Upper lobe of left lung (tissue), 6 donors: ENCODE results near the gene GBE1. TPM values are rescaled to one million over a fixed set of nuclear protein-coding genes. Genes with fewer than 3 reads are reported as not detected.

Experiments
- ATAC-seq, 2 donors: fragments of 200-7000 bp; cut with Tn5 transposase; one replicate each; pipeline ENCODE4 v1.9.1; 2022; ENCODE audit warnings: mild to moderate bottlenecking in 2 of 2, moderate library complexity in 2 of 2; ENCODE audit not compliant: low FRiP score in 2 of 2
- DNase-seq, 2 donors: peaks; one replicate each; pipeline ENCODE4 v3.0.0-alpha.2; 2019 to 2020
- H3K27ac ChIP-seq, 4 donors: fragments of 200-600 bp; sonication (generic); one replicate each; pipeline ENCODE4 v1.5.1; 2016 to 2019
- H3K27me3 ChIP-seq, 4 donors: fragments of 200-600 bp; sonication (generic); one replicate each; pipeline ENCODE4 v1.5.1; 2017 to 2019
- H3K36me3 ChIP-seq, 4 donors: fragments of 200-600 bp; sonication (generic); one replicate each; pipeline ENCODE4 v1.5.1; 2016 to 2019
- H3K4me1 ChIP-seq, 4 donors: fragments of 200-600 bp; sonication (generic); one replicate each; pipeline ENCODE4 v1.5.1; 2018 to 2019
- H3K4me3 ChIP-seq, 4 donors: fragments of 200-600 bp; sonication (generic); one replicate each; pipeline ENCODE4 v1.5.1; 2017 to 2019; ENCODE audit warnings: mild to moderate bottlenecking in 2 of 4, moderate library complexity in 1 of 4
- H3K9me3 ChIP-seq, 4 donors: fragments of 200-600 bp; sonication (generic); one replicate each; pipeline ENCODE4 v1.5.1; 2018 to 2019
- EP300 ChIP-seq, 4 donors: sonication (generic); formaldehyde crosslinking; IDR thresholded peaks; one replicate each; pipeline ENCODE4 v1.5.1; 2017; ENCODE audit warnings: antibody characterized with exemption in 4 of 4, control low read depth in 2 of 4
- POLR2A ChIP-seq, 4 donors: fragments of 450-650 bp; IDR thresholded peaks; one replicate each; pipeline ENCODE4 v1.5.1; 2016 to 2017; ENCODE audit warnings: antibody characterized with exemption in 4 of 4, mild to moderate bottlenecking in 2 of 4
- POLR2AphosphoS5 ChIP-seq, 2 donors: sonication (generic); formaldehyde crosslinking; IDR thresholded peaks; one replicate each; pipeline ENCODE4 v1.5.1; 2017; ENCODE audit warnings: antibody characterized with exemption in 2 of 2
- WGBS, 2 donors: methylation state at CpG; one replicate each; pipeline ENCODE4 v1.1.5; 2017 to 2018; 5-methylcytosine and 5-hydroxymethylcytosine counted together
- total RNA-seq, 6 donors: library from RNA; depleted of rRNA in 4 of 6; stranded (reverse); fragments of >200 nt in 4 of 6; gene quantifications; one replicate each; pipeline versions ENCODE4 v1.1.0 to v1.2.1, GENCODE V29; 2016 to 2021
- TF ChIP-seq, protein P1 (sequence below), 6 experiments: fragments of 450-650 bp in 4 of 6; fragments of 200-600 bp in 2 of 6; sonication (generic) in 2 of 6; IDR thresholded peaks; one replicate each; pipeline ENCODE4 v1.5.1; 2016 to 2019; ENCODE audit warnings: antibody characterized with exemption in 6 of 6
- donor health status: DM: no; HTN: no; CAD: no; lungs with moderate emphysema.
- donor health status: DM: no; HTN: yes; CAD: no; lungs with severe emphysema.

Gene GBE1
- total RNA-seq, 6 donors from 2014 or later, result 19.9 to 40.9 (median 27.5) TPM

DNA sequence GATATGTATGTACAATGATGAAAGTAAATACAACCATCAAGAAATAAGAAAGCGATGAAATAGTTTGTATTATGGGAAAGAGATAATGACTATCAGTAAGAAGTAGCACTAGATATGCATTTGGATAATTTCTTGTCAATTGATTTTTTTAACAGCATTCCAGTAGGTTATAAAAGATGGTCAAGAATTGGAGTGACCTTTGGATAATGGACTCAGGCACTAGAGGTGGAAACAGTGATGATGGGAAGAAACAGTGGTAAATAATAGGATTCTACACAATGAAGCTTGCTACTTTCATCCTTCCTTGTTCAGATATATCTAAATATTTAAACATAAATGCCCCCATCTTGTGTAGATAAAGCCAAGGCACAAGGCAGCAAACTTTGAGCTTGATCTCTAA lies 101.4 kb downstream of the GBE1 start:
- Histone ChIP-seq H3K9me3 (no peaks in the 10 kb centered on the region), H3K27me3 (no peaks in the 10 kb centered on the region), H3K36me3 (no peaks in the 10 kb centered on the region), H3K4me1 (no peaks in the 10 kb centered on the region), H3K27ac (no peak overlapping the region), H3K4me3 (no peak overlapping the region)
- DNase-seq, result no peak
- no peak for ATAC-seq
- 91 to 97% methylated on average over 1 of the region's 1 CpG for WGBS, 2 donors
- TF ChIP-seq, protein P1, sequence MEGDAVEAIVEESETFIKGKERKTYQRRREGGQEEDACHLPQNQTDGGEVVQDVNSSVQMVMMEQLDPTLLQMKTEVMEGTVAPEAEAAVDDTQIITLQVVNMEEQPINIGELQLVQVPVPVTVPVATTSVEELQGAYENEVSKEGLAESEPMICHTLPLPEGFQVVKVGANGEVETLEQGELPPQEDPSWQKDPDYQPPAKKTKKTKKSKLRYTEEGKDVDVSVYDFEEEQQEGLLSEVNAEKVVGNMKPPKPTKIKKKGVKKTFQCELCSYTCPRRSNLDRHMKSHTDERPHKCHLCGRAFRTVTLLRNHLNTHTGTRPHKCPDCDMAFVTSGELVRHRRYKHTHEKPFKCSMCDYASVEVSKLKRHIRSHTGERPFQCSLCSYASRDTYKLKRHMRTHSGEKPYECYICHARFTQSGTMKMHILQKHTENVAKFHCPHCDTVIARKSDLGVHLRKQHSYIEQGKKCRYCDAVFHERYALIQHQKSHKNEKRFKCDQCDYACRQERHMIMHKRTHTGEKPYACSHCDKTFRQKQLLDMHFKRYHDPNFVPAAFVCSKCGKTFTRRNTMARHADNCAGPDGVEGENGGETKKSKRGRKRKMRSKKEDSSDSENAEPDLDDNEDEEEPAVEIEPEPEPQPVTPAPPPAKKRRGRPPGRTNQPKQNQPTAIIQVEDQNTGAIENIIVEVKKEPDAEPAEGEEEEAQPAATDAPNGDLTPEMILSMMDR (IDR thresholded peaks at IDR 0.05), result no peak
- TF ChIP-seq POLR2A (IDR thresholded peaks at IDR 0.05) (no peak), POLR2AphosphoS5 (IDR thresholded peaks at IDR 0.05) (no peak), EP300 (IDR thresholded peaks at IDR 0.05) (no peak)

DNA sequence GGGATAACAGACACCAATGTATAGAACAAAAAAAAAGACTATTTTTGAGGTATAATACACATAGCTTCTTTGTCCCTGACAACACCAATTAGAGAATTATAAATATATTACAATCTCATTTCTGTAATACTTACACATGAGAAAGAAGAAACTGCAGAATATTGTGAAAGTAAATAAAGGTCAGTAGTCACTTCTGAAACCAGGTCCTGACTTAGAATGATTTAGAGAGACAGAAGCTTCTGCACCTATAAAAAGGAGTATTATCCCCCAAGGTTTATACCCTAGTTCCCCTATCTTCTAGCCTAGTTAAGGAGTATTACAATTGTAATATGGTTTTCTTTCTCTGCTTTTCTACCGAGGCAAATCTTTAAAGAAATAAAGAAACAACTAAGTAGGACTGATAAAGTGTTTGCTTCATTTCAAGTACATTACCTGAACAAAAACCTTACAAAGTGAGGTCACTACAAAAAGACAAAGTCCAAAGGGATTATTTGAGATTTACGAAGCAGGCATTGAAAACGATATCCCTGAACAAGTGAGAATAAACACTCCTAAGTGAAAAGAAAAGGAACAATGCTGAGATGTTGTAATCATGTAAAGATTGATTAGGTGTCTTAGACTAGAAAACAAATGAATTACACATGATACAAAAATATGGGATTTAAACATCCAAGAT lies 103.0 kb downstream of the GBE1 start:
- H3K4me3 ChIP-seq, result no peak overlapping the region
- TF ChIP-seq POLR2AphosphoS5 (IDR thresholded peaks at IDR 0.05) (no peak), POLR2A (IDR thresholded peaks at IDR 0.05) (no peak), EP300 (IDR thresholded peaks at IDR 0.05) (no peak)
- TF ChIP-seq, protein P1 (IDR thresholded peaks at IDR 0.05), result no peak
- H3K27me3 ChIP-seq, result no peaks in the 10 kb centered on the region
- DNase-seq, result no peak
- no peaks in the 10 kb centered on the region for H3K9me3 ChIP-seq
- no peaks in the 10 kb centered on the region for H3K36me3 ChIP-seq
- no peak for ATAC-seq
- no peaks in the 10 kb centered on the region for H3K4me1 ChIP-seq
- H3K27ac ChIP-seq, result no peak overlapping the region
- 49 to 53% methylated on average over 3 of the region's 3 CpGs for WGBS, 2 donors

DNA sequence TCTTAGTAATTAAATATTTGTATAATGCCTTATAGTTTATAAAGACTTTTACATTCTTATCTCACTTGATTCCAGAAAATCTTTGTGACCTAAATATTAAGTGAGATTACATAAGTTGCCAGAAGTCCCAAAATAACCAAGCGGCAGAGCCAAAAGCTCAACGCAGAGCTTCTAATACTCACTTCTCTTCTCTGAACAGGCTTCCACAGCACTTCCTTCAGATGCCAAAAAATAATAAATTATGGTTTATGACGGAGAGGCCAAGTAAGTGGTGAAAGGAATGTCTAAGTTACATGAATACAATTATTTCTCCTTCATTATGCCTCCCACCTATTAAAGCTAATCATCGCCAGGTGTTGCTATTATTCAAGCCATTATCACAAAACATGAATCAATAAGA lies 110.3 kb downstream of the GBE1 start:
- ATAC-seq (no peak), DNase-seq (no peak)
- Histone ChIP-seq H3K4me1 (no peaks in the 10 kb centered on the region), H3K27ac (no peak overlapping the region), H3K36me3 (no peaks in the 10 kb centered on the region), H3K27me3 (no peaks in the 10 kb centered on the region), H3K9me3 (no peaks in the 10 kb centered on the region), H3K4me3 (no peak overlapping the region)
- 65% methylated on average over 4 of the region's 4 CpGs for whole genome bisulfite sequencing, 2 donors
- TF ChIP-seq POLR2A (IDR thresholded peaks at IDR 0.05) (no peak), EP300 (IDR thresholded peaks at IDR 0.05) (no peak)
- TF ChIP-seq, protein P1 (IDR thresholded peaks at IDR 0.05), result no peak

DNA sequence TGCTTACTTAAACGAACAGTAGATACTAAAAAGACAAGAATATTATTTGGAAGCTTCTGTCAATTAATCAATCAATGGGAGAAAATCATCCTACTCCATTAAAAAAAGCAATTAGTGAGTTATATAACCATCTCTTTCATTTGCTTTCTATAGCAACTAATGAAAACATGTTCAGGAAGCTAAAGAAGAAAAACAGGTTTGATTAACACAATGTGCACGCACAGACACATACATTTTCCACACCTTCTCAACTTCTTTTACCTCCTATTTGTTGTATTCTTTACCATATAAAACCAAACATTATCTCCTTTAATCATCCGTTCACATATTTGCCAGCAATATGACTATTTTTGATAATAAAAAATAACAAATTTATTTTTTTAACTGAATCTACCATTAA lies 111.3 kb downstream of the GBE1 start:
- Histone ChIP-seq H3K27me3 (no peaks in the 10 kb centered on the region), H3K4me3 (no peak overlapping the region), H3K27ac (no peak overlapping the region), H3K9me3 (no peaks in the 10 kb centered on the region), H3K36me3 (peaks cover 0 to 6% (median 0%) of the 10 kb centered on the region in 4 donors), H3K4me1 (no peaks in the 10 kb centered on the region)
- no peak for TF ChIP-seq POLR2AphosphoS5 (IDR thresholded peaks at IDR 0.05)
- TF ChIP-seq EP300 (IDR thresholded peaks at IDR 0.05), result no peak
- TF ChIP-seq, protein P1 (IDR thresholded peaks at IDR 0.05), result no peak
- TF ChIP-seq POLR2A (IDR thresholded peaks at IDR 0.05), result no peak
- WGBS, 2 donors, result 94 to 95% methylated on average over 3 of the region's 3 CpGs
- DNase-seq, result no peak
- ATAC-seq, result no peak

DNA sequence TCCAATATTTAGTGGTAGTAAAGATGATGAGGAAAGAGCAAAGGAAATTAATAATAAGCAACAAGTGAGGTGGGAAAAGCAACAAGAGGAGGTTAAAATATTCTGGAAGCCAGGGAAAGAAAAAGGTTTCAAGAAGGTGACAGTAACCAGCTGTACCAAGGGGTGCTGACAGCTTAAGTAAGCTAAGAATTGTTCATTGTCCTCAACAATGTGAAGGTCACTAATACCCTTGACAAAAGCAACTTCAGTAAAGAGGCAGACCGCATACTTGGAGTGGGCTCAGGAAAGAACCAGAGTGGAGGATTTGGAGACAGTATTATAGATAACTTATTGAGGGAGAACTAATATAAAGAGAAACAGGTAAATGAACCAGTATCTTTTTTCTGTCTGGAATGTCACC lies 116.2 kb downstream of the GBE1 start:
- no peaks in the 10 kb centered on the region for H3K9me3 ChIP-seq
- 93 to 96% methylated on average over 1 of the region's 1 CpG for WGBS, 2 donors
- H3K27ac ChIP-seq, result no peak overlapping the region
- H3K4me1 ChIP-seq, result no peaks in the 10 kb centered on the region
- no peak overlapping the region for H3K4me3 ChIP-seq
- no peaks in the 10 kb centered on the region for H3K27me3 ChIP-seq
- peaks cover 0 to 8% (median 0%) of the 10 kb centered on the region in 4 donors for H3K36me3 ChIP-seq
- ATAC-seq (no peak), DNase-seq (no peak)
- TF ChIP-seq, protein P1 (IDR thresholded peaks at IDR 0.05), result no peak
- no peak for TF ChIP-seq EP300 (IDR thresholded peaks at IDR 0.05)
- no peak for TF ChIP-seq POLR2AphosphoS5 (IDR thresholded peaks at IDR 0.05)
- TF ChIP-seq POLR2A (IDR thresholded peaks at IDR 0.05), result no peak
